ENCODE results near the gene MTHFSD.

The MTHFSD gene

GRCh38 chr16:86550281-86550680, 4.8 kb downstream of the MTHFSD start:
- no peak for DNase-seq (ENCODE audit: low spot score)

- no peak for DNase-seq (ENCODE audit: low spot score)
Observed at GRCh38 chr16:86549893-86550190, 5.2 kb downstream of the MTHFSD start.

GRCh38 chr16:86549076-86549892, 5.8 kb downstream of the MTHFSD start:
- no peak for DNase-seq (ENCODE audit: low spot score)

GRCh38 chr16:86547286-86547685, 7.7 kb downstream of the MTHFSD start:
- DNase-seq (ENCODE audit: low spot score) = no peak

- no peak for DNase-seq (ENCODE audit: low spot score)
Observed at GRCh38 chr16:86546638-86547013, 8.4 kb downstream of the MTHFSD start.

GRCh38 chr16:86545954-86546637, 8.9 kb downstream of the MTHFSD start:
- no peak for DNase-seq (ENCODE audit: low spot score)

- no peak for DNase-seq (ENCODE audit: low spot score)
Observed at GRCh38 chr16:86545481-86545880, 9.6 kb downstream of the MTHFSD start.

- no peak for DNase-seq (ENCODE audit: low spot score)
Observed at GRCh38 chr16:86542756-86543750, 12.0 kb downstream of the MTHFSD start.

- no peak for DNase-seq (ENCODE audit: low spot score)
Observed at GRCh38 chr16:86541560-86541959, 13.5 kb downstream of the MTHFSD start.

GRCh38 chr16:86540894-86541293, 14.1 kb downstream of the MTHFSD start:
- DNase-seq (ENCODE audit: low spot score) = no peak

- DNase-seq (ENCODE audit: low spot score) = no peak
Observed at GRCh38 chr16:86538196-86538780, 16.7 kb downstream of the MTHFSD start.

- DNase-seq (ENCODE audit: low spot score) = no peak
Observed at GRCh38 chr16:86537486-86537885, 17.5 kb downstream of the MTHFSD start.

GRCh38 chr16:86536621-86537020, 18.4 kb downstream of the MTHFSD start:
- DNase-seq (ENCODE audit: low spot score) = no peak

GRCh38 chr16:86534779-86535615, 20.0 kb downstream of the MTHFSD start:
- DNase-seq (ENCODE audit: low spot score) = no peak

GRCh38 chr16:86533767-86534351, 21.2 kb downstream of the MTHFSD start:
- no peak for DNase-seq (ENCODE audit: low spot score)

GRCh38 chr16:86533076-86533475, 22.0 kb downstream of the MTHFSD start:
- DNase-seq (ENCODE audit: low spot score) = no peak

- no peak for DNase-seq (ENCODE audit: low spot score)
Observed at GRCh38 chr16:86532526-86532815, 22.6 kb downstream of the MTHFSD start.

- DNase-seq (ENCODE audit: low spot score) = no peak
Observed at GRCh38 chr16:86531641-86532525, 23.2 kb downstream of the MTHFSD start.

GRCh38 chr16:86531191-86531545, 23.9 kb downstream of the MTHFSD start:
- DNase-seq (ENCODE audit: low spot score) = no peak

All from hematopoietic multipotent progenitor cell treated with erythropoietin and hydrocortisone succinate and interleukin-3 and kit ligand, for 17 days (in vitro differentiated cells).